Measurements from ENCODE around the gene REELD1.

Gene REELD1

GRCh38 chr4:146186596-146186995 is 27.7 kb upstream of the REELD1 start:
- Histone ChIP-seq H4K5ac (ENCODE audit: low read length) (no peak overlapping the region), H3K36me3 (ENCODE audit: control insufficient read depth, insufficient read depth, low read length) (peaks cover 2% of the 10 kb centered on the region), H3K4me1 (ENCODE audit: control insufficient read depth, low read depth, low read length) (no peaks in the 10 kb centered on the region), H2BK15ac (replicated peaks; ENCODE audit: low read depth) (no peak overlapping the region), H3K4me3 (ENCODE audit: low read length) (no peak overlapping the region), H2BK5ac (ENCODE audit: low read length) (no peak overlapping the region), H3K56ac (ENCODE audit: low read length) (no peak overlapping the region), H3K23ac (ENCODE audit: low read length) (no peak overlapping the region), H3K9ac (ENCODE audit: low read length) (no peak overlapping the region), H4K8ac (ENCODE audit: low read depth, low read length) (no peak overlapping the region), H3K27ac (ENCODE audit: low read depth, low read length) (no peak overlapping the region), H3K79me2 (ENCODE audit: control insufficient read depth, insufficient read depth, low read length) (no peaks in the 10 kb centered on the region), H3K27me3 (ENCODE audit: insufficient read depth, low read length, poor library complexity) (no peaks in the 10 kb centered on the region), H2BK120ac (ENCODE audit: low read depth, low read length) (no peak overlapping the region), H3K79me1 (ENCODE audit: low read length) (peaks cover 2% of the 10 kb centered on the region), H2AK5ac (ENCODE audit: low read length) (no peak overlapping the region), H3K4me2 (ENCODE audit: low read length) (no peak overlapping the region), H3K18ac (ENCODE audit: low read length) (no peak overlapping the region), H3K4ac (ENCODE audit: low read depth, low read length) (no peak overlapping the region)
- DNase-seq: no peak
- WGBS (ENCODE audit: extremely low coverage, insufficient coverage, low lambda C conversion rate): no CpG with 5 or more reads among the region's 3 CpGs

GRCh38 chr4:146190456-146190855 is 23.9 kb upstream of the REELD1 start:
- H4K8ac ChIP-seq (ENCODE audit: low read depth, low read length): no peak overlapping the region
- H3K56ac ChIP-seq (ENCODE audit: low read length): no peak overlapping the region
- H4K5ac ChIP-seq (ENCODE audit: low read length): no peak overlapping the region
- no peak overlapping the region for H2BK15ac ChIP-seq (replicated peaks; ENCODE audit: low read depth)
- H3K4me3 ChIP-seq (ENCODE audit: low read length): no peak overlapping the region
- no peaks in the 10 kb centered on the region for H3K27me3 ChIP-seq (ENCODE audit: insufficient read depth, low read length, poor library complexity)
- no peak overlapping the region for H2BK5ac ChIP-seq (ENCODE audit: low read length)
- H3K79me1 ChIP-seq (ENCODE audit: low read length): no peaks in the 10 kb centered on the region
- H3K4ac ChIP-seq (ENCODE audit: low read depth, low read length): no peak overlapping the region
- DNase-seq: no peak
- no peak overlapping the region for H3K23ac ChIP-seq (ENCODE audit: low read length)
- no peak overlapping the region for H3K4me2 ChIP-seq (ENCODE audit: low read length)
- no peaks in the 10 kb centered on the region for H3K4me1 ChIP-seq (ENCODE audit: control insufficient read depth, low read depth, low read length)
- H3K36me3 ChIP-seq (ENCODE audit: control insufficient read depth, insufficient read depth, low read length): no peaks in the 10 kb centered on the region
- WGBS (ENCODE audit: extremely low coverage, insufficient coverage, low lambda C conversion rate): no CpG with 5 or more reads among the region's 2 CpGs
- no peak overlapping the region for H3K27ac ChIP-seq (ENCODE audit: low read depth, low read length)
- no peak overlapping the region for H3K9ac ChIP-seq (ENCODE audit: low read length)
- no peak overlapping the region for H2BK120ac ChIP-seq (ENCODE audit: low read depth, low read length)
- no peaks in the 10 kb centered on the region for H3K79me2 ChIP-seq (ENCODE audit: control insufficient read depth, insufficient read depth, low read length)
- no peak overlapping the region for H2AK5ac ChIP-seq (ENCODE audit: low read length)
- no peak overlapping the region for H3K18ac ChIP-seq (ENCODE audit: low read length)

- Histone ChIP-seq H3K79me2 (ENCODE audit: control insufficient read depth, insufficient read depth, low read length) (no peaks in the 10 kb centered on the region), H3K56ac (ENCODE audit: low read length) (no peak overlapping the region), H3K18ac (ENCODE audit: low read length) (no peak overlapping the region), H3K9ac (ENCODE audit: low read length) (no peak overlapping the region), H3K4me3 (ENCODE audit: low read length) (no peak overlapping the region), H3K27me3 (ENCODE audit: insufficient read depth, low read length, poor library complexity) (no peaks in the 10 kb centered on the region), H3K23ac (ENCODE audit: low read length) (no peak overlapping the region), H3K36me3 (ENCODE audit: control insufficient read depth, insufficient read depth, low read length) (no peaks in the 10 kb centered on the region), H3K4me1 (ENCODE audit: control insufficient read depth, low read depth, low read length) (no peaks in the 10 kb centered on the region), H4K5ac (ENCODE audit: low read length) (no peak overlapping the region), H3K27ac (ENCODE audit: low read depth, low read length) (no peak overlapping the region), H3K4ac (ENCODE audit: low read depth, low read length) (no peak overlapping the region), H2AK5ac (ENCODE audit: low read length) (no peak overlapping the region), H2BK120ac (ENCODE audit: low read depth, low read length) (no peak overlapping the region), H4K8ac (ENCODE audit: low read depth, low read length) (no peak overlapping the region), H2BK15ac (replicated peaks; ENCODE audit: low read depth) (no peak overlapping the region), H2BK5ac (ENCODE audit: low read length) (no peak overlapping the region), H3K79me1 (ENCODE audit: low read length) (no peaks in the 10 kb centered on the region), H3K4me2 (ENCODE audit: low read length) (no peak overlapping the region)
- peak; percentile 21 for DNase-seq
- WGBS (ENCODE audit: extremely low coverage, insufficient coverage, low lambda C conversion rate): no CpG with 5 or more reads among the region's 9 CpGs
Observed at GRCh38 chr4:146191766-146192458, 22.4 kb upstream of the REELD1 start.

- no peak overlapping the region for H3K9ac ChIP-seq (ENCODE audit: low read length)
- no peak overlapping the region for H3K4me3 ChIP-seq (ENCODE audit: low read length)
- H3K27ac ChIP-seq (ENCODE audit: low read depth, low read length): no peak overlapping the region
- no peak for DNase-seq
- H3K4me2 ChIP-seq (ENCODE audit: low read length): no peak overlapping the region
- H3K18ac ChIP-seq (ENCODE audit: low read length): no peak overlapping the region
- H2AK5ac ChIP-seq (ENCODE audit: low read length): no peak overlapping the region
- no peaks in the 10 kb centered on the region for H3K79me2 ChIP-seq (ENCODE audit: control insufficient read depth, insufficient read depth, low read length)
- H3K79me1 ChIP-seq (ENCODE audit: low read length): no peaks in the 10 kb centered on the region
- no peak overlapping the region for H3K56ac ChIP-seq (ENCODE audit: low read length)
- H3K36me3 ChIP-seq (ENCODE audit: control insufficient read depth, insufficient read depth, low read length): no peaks in the 10 kb centered on the region
- 100% methylated on average over 2 of the region's 5 CpGs for WGBS (ENCODE audit: extremely low coverage, insufficient coverage, low lambda C conversion rate)
- no peak overlapping the region for H4K5ac ChIP-seq (ENCODE audit: low read length)
- no peak overlapping the region for H4K8ac ChIP-seq (ENCODE audit: low read depth, low read length)
- H3K4me1 ChIP-seq (ENCODE audit: control insufficient read depth, low read depth, low read length): no peaks in the 10 kb centered on the region
- H2BK15ac ChIP-seq (replicated peaks; ENCODE audit: low read depth): no peak overlapping the region
- H3K4ac ChIP-seq (ENCODE audit: low read depth, low read length): no peak overlapping the region
- no peak overlapping the region for H2BK5ac ChIP-seq (ENCODE audit: low read length)
- no peak overlapping the region for H3K23ac ChIP-seq (ENCODE audit: low read length)
- H3K27me3 ChIP-seq (ENCODE audit: insufficient read depth, low read length, poor library complexity): no peaks in the 10 kb centered on the region
- no peak overlapping the region for H2BK120ac ChIP-seq (ENCODE audit: low read depth, low read length)
Observed at GRCh38 chr4:146193628-146194027, 20.7 kb upstream of the REELD1 start.

GRCh38 chr4:146194212-146194611 is 20.1 kb upstream of the REELD1 start:
- Histone ChIP-seq H3K4me1 (ENCODE audit: control insufficient read depth, low read depth, low read length) (no peaks in the 10 kb centered on the region), H3K27me3 (ENCODE audit: insufficient read depth, low read length, poor library complexity) (no peaks in the 10 kb centered on the region), H3K79me2 (ENCODE audit: control insufficient read depth, insufficient read depth, low read length) (no peaks in the 10 kb centered on the region)

GRCh38 chr4:146202665-146203064 is 11.7 kb upstream of the REELD1 start:
- Histone ChIP-seq H3K56ac (ENCODE audit: low read length) (no peak overlapping the region), H3K18ac (ENCODE audit: low read length) (no peak overlapping the region)

More at GRCh38 chr4:146194212-146194611, 20.1 kb upstream of the REELD1 start:
- no peak for DNase-seq
- H4K5ac ChIP-seq (ENCODE audit: low read length): no peak overlapping the region
- H3K36me3 ChIP-seq (ENCODE audit: control insufficient read depth, insufficient read depth, low read length): no peaks in the 10 kb centered on the region
- H3K56ac ChIP-seq (ENCODE audit: low read length): no peak overlapping the region
- no peak overlapping the region for H3K18ac ChIP-seq (ENCODE audit: low read length)
- no peak overlapping the region for H2AK5ac ChIP-seq (ENCODE audit: low read length)
- H3K23ac ChIP-seq (ENCODE audit: low read length): no peak overlapping the region
- H3K4me3 ChIP-seq (ENCODE audit: low read length): no peak overlapping the region
- no peak overlapping the region for H3K27ac ChIP-seq (ENCODE audit: low read depth, low read length)
- H4K8ac ChIP-seq (ENCODE audit: low read depth, low read length): no peak overlapping the region
- no peak overlapping the region for H2BK15ac ChIP-seq (replicated peaks; ENCODE audit: low read depth)
- no peak overlapping the region for H2BK5ac ChIP-seq (ENCODE audit: low read length)
- H3K9ac ChIP-seq (ENCODE audit: low read length): no peak overlapping the region
- H3K79me1 ChIP-seq (ENCODE audit: low read length): no peaks in the 10 kb centered on the region
- no peak overlapping the region for H3K4ac ChIP-seq (ENCODE audit: low read depth, low read length)
- no peak overlapping the region for H3K4me2 ChIP-seq (ENCODE audit: low read length)
- no peak overlapping the region for H2BK120ac ChIP-seq (ENCODE audit: low read depth, low read length)

More at GRCh38 chr4:146202665-146203064, 11.7 kb upstream of the REELD1 start:
- no peak overlapping the region for H3K9ac ChIP-seq (ENCODE audit: low read length)
- no peak overlapping the region for H2BK15ac ChIP-seq (replicated peaks; ENCODE audit: low read depth)
- H3K79me2 ChIP-seq (ENCODE audit: control insufficient read depth, insufficient read depth, low read length): no peaks in the 10 kb centered on the region
- H4K8ac ChIP-seq (ENCODE audit: low read depth, low read length): no peak overlapping the region
- H3K27ac ChIP-seq (ENCODE audit: low read depth, low read length): no peak overlapping the region
- no peaks in the 10 kb centered on the region for H3K79me1 ChIP-seq (ENCODE audit: low read length)
- no peak overlapping the region for H2BK120ac ChIP-seq (ENCODE audit: low read depth, low read length)
- no peak for DNase-seq
- no peak overlapping the region for H3K23ac ChIP-seq (ENCODE audit: low read length)
- no peak overlapping the region for H3K4ac ChIP-seq (ENCODE audit: low read depth, low read length)
- no peak overlapping the region for H3K4me3 ChIP-seq (ENCODE audit: low read length)
- no CpG with 5 or more reads among the region's 2 CpGs for WGBS (ENCODE audit: extremely low coverage, insufficient coverage, low lambda C conversion rate)
- H3K4me2 ChIP-seq (ENCODE audit: low read length): no peak overlapping the region
- no peak overlapping the region for H2AK5ac ChIP-seq (ENCODE audit: low read length)
- no peak overlapping the region for H4K5ac ChIP-seq (ENCODE audit: low read length)
- no peaks in the 10 kb centered on the region for H3K36me3 ChIP-seq (ENCODE audit: control insufficient read depth, insufficient read depth, low read length)
- H2BK5ac ChIP-seq (ENCODE audit: low read length): no peak overlapping the region
- H3K4me1 ChIP-seq (ENCODE audit: control insufficient read depth, low read depth, low read length): no peaks in the 10 kb centered on the region
- H3K27me3 ChIP-seq (ENCODE audit: insufficient read depth, low read length, poor library complexity): no peaks in the 10 kb centered on the region

Measured in mesendoderm (in vitro differentiated cells).